Cardiac fibroblast (primary cell): Measurements from ENCODE around the gene PSMD1.

Source experiments
- DNase-seq, 2 donors: peaks; one replicate each; pipeline versions ENCODE4 v3.0.0 to v3.0.0-alpha.2; 2010; ENCODE audit warnings: low read depth in 2 of 2
- H3K4me3 ChIP-seq, 2 donors: replicated peaks in 1 of 2; 1 replicate in 1 of 2; 2 replicates in 1 of 2; pipeline ENCODE4 v1.5.1; 2011; ENCODE audit warnings: low read depth in 2 of 2, low read length in 2 of 2, mild to moderate bottlenecking in 2 of 2, moderate library complexity in 1 of 2
- TF ChIP-seq, protein P1 (sequence below): IDR thresholded peaks from one replicate; pipeline ENCODE4 v1.5.1; 2011; ENCODE audit warnings: low read depth, mild to moderate bottlenecking, low read length, inconsistent platforms

Gene PSMD1

GRCh38 chr2:231204146-231204545 lies 147.5 kb downstream of the PSMD1 start:
- no peak overlapping the region for H3K4me3 ChIP-seq
- TF ChIP-seq, protein P1, sequence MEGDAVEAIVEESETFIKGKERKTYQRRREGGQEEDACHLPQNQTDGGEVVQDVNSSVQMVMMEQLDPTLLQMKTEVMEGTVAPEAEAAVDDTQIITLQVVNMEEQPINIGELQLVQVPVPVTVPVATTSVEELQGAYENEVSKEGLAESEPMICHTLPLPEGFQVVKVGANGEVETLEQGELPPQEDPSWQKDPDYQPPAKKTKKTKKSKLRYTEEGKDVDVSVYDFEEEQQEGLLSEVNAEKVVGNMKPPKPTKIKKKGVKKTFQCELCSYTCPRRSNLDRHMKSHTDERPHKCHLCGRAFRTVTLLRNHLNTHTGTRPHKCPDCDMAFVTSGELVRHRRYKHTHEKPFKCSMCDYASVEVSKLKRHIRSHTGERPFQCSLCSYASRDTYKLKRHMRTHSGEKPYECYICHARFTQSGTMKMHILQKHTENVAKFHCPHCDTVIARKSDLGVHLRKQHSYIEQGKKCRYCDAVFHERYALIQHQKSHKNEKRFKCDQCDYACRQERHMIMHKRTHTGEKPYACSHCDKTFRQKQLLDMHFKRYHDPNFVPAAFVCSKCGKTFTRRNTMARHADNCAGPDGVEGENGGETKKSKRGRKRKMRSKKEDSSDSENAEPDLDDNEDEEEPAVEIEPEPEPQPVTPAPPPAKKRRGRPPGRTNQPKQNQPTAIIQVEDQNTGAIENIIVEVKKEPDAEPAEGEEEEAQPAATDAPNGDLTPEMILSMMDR, result no peak

DNA sequence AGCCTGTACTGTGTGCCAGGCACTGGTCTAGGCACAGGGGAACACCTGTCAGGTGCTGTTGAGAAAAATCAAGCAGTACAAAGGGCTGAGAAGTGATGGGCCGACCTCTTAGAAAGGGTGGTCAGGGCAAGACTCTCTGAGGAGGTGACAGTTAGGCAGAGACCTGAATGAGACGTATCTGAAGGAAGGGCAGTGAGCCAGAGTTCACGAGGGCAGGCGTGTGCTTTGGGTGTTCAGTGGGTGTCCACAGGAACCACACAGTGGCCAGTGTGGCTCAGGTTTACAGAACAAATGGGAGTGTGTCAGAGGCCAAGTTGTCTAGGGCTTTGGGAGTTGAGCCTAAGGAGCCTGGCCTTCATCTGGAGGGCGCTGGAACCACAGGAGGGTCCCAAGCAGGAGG lies 147.9 kb downstream of the PSMD1 start:
- DNase-seq, result no peak
- no peak overlapping the region for H3K4me3 ChIP-seq
- TF ChIP-seq, protein P1, result no peak

More at GRCh38 chr2:231204146-231204545, 147.5 kb downstream of the PSMD1 start:
- no peak for DNase-seq

GRCh38 chr2:231207734-231208133 lies 151.1 kb downstream of the PSMD1 start:
- TF ChIP-seq, protein P1, result no peak
- DNase-seq, result no peak
- no peak overlapping the region for H3K4me3 ChIP-seq

DNA sequence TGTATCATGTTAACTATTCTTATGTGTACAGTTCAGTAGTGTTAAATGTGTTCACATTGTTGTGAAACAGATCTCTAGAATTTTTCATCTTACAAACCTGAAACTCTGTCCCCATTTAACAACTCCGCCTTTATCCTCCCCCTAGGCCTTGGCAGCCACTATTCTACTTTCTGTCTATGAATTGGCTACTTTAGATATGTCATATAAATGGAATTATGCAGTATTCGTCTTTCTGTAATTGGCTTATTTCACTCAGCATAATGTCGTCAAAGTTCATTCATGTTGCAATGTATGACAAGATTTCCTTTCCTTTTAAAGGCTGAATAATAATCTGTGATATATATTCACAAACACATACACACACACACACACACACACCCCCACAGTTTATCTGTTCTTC lies 154.1 kb downstream of the PSMD1 start:
- TF ChIP-seq, protein P1, result no peak
- DNase-seq, result no peak
- no peak overlapping the region for H3K4me3 ChIP-seq

DNA sequence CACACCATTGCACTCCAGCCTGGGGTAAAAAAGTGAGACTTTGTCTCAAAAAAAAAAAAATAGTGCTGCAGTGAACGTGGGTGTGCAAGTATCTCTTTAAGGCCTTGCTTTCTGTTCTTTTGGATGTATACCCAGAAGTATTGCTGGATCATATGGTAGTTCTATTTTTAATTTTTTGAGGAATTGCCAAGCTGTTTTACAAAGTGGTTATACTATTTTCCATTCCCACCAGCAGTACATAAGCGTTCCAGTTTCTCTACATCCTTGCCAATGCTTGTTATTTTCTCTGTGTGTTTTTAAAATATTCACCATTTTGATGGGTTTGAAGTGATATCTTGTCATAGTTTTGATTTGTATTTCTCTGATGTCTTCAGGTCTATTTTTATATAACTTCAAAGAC lies 154.8 kb downstream of the PSMD1 start:
- no peak overlapping the region for H3K4me3 ChIP-seq
- TF ChIP-seq, protein P1, result no peak

GRCh38 chr2:231212329-231212845 lies 155.7 kb downstream of the PSMD1 start:
- TF ChIP-seq, protein P1, result no peak
- DNase-seq, result peak in 1 of 2 donors; percentile 70
- H3K4me3 ChIP-seq, result no peak overlapping the region

More for the DNA sequence above, 154.8 kb downstream of the PSMD1 start:
- DNase-seq, result peak in 1 of 2 donors; percentile 43
